GM21529 (cell line): ENCODE data around the gene FARP1.

Experiments used
- ATAC-seq: cut with Tn5 transposase; IDR thresholded peaks from one replicate; pipeline ENCODE4 v1.9.1; 2021; ENCODE audit not compliant: unreplicated experiment

The FARP1 gene

DNA sequence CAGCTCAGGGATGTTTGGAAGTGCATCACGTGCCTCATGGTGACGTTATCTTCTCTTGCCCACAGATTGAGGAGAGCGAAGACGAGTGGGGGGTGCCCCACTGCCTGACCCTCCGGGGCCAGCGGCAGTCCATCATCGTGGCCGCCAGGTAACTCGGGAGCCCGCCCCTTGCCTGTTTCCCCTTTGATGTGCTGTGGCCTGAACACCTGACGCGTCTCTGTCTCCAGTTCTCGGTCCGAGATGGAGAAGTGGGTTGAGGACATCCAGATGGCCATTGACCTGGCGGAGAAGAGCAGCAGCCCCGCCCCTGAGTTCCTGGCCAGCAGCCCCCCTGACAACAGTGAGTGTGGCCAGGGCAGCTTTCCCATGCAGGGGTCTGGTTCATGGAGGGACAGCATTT, 297.0 kb downstream of the FARP1 start:
- no peak for ATAC-seq

DNA sequence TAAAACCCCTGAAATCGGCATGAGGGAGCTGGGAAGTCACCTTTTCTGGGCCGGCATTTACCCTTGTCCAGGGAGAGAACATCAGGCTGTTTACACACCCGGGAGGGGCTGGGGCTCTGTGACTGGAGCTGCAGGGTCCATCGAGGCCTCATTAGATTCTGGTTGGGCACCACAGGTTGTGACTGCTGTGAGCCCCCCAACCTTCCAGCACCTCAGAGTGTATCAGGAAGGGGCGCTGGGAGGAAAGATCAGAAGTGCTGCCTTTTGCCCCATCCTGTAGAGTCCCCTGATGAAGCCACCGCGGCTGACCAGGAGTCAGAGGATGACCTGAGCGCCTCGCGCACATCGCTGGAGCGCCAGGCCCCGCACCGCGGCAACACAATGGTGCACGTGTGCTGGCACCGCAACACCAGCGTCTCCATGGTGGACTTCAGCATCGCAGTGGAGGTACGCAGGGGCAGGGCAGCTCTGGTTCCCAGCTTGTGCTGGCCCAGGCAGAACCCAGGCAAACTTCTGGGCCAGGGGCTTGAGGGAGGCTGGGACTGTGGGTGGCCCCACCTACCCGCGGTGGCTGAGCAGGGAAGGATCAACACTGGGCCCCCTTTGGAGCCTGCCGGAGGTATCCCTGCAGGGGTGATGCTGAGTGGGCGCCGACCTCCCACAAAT, 297.6 kb downstream of the FARP1 start:
- ATAC-seq: no peak

DNA sequence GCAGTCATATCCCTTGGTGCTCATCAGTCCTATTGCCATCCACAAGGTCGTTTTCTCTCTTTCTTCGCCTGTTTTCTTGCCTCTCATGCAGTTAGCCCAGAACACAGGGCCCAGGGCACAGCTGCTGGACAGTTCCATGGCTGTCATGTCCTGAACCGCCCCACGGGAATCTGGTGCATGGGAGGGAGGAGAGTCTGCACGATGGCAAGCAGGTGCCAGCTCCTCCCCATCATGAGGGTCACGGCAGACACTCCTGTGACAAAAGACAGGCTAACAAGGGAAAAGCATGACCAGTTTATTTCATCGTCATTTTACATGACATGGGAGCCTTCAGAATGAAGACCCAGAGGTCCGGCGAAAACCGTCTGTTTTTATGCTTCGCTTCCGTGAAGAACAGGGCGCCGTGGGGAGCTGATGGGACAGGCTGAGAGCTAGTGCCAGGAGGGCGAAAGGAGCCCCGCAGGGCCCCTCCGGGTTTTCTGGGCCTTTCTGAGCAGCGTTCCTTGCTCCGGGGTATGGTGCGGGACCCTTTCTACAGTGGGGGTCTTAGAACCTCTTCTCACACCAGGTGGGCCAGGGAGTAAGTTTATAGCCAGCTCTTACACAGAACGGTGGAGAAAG, 298.3 kb downstream of the FARP1 start:
- ATAC-seq: no peak

DNA sequence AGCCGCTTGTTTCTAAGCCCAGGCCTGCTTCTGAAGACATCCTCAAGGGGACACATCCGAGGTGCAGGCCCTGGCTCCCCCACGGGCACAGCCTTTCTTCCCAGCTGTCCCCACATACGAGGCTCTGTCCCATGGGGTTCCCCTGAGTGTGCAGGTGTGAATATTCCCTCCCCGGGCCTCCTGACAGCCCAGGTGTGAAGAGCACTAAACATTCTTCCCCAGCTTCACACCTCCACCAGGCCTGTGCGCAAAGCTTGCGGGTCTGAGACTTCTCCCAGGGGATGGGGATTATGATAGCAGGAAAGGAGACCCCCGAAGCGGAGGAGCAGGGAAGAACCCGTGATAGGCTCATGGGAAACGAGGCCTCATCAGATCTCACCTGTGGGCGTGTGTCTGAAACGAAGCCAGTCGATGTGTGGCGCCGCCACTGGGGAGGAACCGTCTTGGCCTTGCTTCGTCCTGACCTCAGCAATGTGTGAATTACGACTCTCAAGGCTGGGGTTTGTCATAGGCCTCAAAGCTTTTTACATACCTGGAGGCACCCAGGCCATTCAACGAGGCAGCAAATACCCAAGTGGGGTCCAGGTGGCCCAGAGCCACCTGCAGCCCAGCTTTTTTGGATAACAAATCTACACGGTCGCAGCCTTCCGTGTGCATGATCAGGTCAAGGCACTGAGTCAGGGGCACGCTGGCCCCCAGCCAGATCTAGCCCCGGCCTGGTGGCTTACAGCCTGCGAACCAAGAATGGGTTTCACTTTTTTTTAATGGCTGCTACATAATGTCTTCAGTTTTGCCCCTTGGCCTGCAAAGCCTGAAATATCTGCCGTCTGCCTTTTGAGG, 299.7 kb downstream of the FARP1 start:
- ATAC-seq: no peak

DNA sequence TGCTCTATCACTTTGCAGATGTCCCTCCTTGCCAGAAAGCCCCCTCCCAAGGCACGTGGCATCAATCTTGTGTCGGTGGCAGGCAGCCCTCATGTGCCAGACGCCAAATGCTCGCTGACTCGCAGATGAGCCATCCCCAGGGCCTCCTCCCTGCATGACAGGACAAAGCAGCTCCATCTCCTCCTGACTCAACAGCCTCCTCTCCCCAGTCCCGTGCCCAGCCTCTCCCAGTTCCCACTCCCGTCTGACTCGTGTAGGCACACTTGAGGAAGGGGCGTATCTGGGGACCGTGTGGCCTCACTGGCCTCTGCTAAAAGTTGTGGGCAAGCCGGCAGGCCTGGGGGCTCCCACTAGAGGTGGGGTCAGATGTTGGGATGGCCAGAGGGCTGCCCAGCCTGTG, 300.4 kb downstream of the FARP1 start:
- ATAC-seq: no peak

DNA sequence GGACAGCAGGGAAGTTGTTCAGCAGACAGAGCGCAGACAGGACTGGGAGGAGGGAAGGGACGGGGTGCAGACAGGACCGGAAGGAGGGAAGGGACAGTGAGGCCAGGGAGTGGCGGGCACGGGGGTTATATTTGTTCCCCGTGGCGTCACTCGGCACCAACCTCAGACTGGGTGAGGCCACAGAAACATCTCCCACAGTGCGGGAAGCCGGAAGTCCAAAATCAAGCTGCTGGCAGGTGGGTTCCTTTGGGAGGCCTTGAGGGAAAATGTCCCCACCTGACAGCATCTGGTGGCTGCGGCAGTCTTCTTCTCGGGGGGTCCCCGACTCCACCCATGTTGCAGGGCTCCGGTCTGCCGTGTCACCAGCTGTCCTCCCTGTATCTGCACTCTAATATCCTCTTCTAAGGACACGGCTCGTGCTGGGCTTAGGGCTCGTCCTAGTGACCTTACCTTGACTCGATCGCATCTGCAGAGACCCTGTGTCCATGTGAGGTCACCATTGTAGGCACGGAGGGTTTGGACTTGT, 301.0 kb downstream of the FARP1 start:
- ATAC-seq: no peak

DNA sequence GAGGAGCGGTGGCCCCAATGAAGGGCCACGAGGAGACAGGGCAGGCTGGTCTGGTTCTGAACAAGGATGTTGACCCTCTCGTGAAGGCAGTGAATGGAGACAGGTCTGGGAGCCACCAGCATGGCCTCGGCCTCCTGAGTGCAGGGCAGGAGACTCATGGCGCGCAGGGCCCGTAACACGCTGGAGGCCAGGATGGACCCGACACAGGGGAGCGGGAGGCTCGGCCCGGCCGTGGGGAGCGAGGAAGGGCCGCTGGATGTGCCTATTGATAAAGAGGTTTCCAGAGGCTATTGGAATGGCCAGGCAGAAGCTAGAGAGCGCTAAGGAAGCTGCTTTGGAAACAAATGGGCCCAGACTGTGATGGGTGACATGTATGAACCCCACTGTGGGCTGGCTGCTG, 301.5 kb downstream of the FARP1 start:
- no peak for ATAC-seq

DNA sequence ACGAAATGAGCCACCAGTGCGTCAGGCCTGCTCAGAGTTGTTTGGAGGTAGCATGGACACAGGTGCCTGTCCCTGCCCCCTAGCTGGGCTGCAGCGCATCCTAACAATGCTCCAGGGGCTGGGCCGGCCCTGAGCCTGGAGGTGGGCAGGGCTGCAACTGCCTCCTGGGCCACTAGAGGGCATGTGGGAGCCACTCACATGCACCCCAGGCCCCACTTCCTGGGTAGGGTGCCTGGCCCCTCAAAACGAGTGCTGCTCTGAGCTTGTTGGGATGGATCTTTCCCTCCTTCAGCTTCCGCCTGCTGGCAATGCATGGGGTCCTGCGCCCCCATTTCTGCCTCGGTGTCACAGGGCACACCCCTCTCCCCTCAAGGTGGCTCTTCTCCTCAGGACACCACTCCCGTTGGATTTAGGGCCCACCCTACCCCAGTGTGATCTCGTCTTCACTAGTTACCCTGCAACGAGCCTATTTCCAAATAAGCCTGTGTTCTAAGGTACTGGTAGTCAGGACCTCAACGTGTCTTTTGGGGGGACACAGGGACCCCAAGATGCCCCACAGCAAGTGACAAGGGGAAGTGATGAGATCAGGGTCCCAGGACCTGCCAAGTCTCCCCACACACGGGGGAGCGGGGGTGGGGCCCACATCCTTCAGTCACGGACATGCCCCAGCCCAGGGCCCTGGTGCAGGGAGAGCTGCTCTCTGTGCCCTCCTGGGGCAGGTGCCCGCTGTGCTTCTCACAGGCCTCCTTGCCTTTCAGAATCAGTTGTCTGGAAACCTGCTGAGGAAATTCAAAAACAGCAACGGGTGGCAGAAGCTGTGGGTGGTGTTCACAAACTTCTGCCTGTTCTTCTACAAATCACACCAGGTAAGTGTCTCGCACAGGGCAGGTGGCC, 302.7 kb downstream of the FARP1 start:
- ATAC-seq: peak; percentile 82

DNA sequence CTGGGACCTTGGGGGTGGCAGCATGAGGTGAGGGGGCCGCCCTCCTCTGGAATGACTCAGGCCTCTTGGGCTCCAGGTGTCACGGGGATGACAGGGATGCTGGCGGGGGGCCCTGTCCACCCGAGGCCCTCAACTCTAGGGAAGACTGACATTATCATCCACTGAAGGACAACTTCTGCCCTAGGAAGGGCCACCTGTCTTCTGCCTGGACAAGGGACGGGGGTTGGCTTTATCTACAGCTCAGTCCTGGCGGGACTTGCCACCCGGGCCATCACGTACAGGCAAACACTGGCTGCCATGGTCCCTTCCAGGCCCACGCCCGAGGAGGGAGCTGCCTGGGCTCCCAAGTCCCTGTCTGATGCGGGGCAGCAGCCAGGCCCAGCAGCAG, 303.3 kb downstream of the FARP1 start:
- ATAC-seq: no peak

DNA sequence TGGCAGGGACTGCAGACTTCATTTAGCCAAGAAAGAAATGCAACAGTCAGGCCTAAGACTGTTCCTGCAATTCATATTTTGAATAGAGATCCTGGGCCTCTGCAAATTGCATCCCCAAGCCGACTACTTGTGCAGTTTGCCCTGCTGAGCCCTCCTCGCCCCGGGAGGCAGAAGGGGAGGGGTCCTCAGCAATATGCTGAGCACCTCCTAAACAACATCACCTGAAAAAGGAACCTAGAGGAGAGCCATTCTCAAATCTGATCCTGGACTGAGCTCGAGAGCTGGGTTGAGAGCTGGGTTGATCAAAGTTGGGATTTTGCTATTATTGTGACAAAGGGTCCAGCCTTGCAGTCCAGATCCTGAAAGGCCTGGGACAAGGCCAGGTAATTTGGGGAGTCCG, 304.2 kb downstream of the FARP1 start:
- no peak for ATAC-seq

DNA sequence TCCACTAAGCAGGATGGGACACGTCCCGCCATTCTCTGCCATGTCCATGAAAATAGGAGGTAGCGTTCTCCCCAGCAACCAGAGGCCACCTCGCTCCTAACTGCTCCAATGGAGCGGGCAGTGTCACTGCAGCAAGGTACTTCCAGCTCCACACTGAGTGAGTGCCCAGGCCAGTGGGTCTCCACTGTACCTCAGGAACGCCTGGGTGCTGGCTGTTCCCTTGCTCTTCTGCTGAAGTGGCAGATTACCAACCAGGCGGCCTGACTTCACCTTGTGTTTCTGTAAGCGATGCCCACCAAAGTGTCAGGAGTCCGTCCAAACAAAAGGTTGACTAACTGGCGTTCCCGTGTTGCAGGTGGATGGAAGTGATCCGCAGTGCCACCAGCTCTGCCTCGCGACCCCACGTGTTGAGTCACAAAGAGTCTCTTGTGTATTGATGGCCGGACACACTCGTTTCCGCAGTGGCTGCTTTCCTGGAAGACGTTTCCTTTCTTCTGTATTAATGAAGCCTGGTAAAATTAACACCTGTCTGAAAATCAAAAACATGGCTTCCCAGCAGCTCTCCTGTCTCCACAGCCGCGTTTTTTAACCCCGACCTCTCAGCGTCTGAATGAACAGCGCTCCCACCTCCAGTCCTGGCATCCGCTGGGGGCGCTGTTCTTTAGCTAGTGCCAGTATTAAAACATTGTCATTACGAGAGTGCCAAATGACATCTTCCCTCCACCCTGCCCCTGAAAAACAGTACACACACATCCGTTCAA, 305.2 kb downstream of the FARP1 start:
- ATAC-seq: peak; percentile 36

DNA sequence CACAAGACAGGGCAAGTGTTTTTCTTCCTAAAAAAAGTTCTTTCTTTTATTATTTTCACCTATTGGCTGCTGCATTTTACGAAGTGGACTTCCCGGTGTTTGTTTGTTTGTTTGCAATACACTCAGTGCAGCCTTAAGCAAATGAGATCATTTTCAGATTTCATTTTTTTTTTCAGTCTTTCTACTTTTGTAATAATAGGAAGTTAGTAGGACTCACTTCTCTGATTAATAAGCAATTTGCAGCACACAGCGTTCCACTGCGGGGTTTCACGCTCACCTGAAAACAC, 305.7 kb downstream of the FARP1 start:
- no peak for ATAC-seq

DNA sequence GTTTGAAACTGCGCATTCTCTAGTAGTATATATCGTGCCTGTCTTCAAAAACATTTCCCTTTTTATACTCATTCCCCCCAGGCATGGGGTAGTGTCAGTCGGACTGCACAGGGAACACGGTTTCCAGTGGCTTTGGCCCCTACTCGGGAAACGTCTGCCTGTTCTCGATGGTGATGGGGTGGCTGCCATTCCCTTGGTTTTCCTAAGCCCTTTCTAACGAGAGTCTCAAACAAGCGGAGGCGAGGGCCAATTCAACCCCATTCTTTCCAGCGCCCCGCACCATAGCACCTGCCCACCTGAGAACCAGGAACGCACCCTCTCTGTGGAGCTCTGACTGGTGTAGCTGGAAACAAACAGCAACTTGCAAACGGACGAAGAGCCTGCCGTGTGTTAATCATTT, 306.4 kb downstream of the FARP1 start:
- ATAC-seq: no peak

DNA sequence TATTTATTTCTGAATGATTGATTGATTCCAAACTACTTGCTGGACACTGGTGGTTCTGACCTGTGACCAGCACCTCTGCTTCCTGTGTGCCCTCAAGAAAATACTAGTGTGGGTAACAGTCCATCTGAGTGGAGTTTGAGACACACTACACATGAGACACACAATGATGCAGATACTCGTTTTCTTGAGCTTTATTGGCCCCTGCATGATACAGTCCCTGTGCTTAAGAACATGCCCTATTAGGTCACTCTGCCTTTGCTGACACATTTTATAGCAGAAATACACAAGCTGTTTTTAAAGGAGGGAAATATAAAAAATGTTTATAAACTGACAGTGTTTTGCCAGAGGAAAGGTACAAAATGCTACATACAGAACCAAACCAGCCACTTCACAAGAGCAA, 307.1 kb downstream of the FARP1 start:
- no peak for ATAC-seq

DNA sequence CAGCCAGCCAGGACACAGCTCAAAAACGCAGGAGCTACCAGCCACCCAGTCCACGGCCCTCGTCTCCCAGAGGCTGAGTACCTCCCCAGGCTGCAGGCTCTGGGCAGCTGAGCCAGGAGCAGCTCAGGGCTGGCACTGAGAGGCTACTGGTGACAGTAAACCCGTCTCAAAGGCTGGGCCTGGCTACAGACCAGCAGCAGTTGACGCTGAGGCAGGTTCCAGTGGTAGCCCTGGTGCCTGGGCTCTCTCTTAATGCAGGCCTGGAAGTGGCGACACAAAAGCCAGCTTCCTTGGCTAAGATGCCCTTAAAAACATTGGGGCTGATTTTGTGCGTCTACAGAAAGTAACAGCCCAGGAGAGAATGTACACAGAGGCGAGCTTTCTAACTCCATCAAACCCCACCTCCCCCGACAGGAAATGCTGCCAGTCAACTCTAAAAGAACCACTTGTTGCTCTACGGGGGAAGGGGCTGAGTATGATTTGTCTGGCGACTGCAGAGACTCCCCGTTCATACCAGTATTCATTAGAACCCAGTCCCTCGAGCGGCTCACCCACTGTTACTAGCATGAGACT, 307.7 kb downstream of the FARP1 start:
- ATAC-seq: no peak

DNA sequence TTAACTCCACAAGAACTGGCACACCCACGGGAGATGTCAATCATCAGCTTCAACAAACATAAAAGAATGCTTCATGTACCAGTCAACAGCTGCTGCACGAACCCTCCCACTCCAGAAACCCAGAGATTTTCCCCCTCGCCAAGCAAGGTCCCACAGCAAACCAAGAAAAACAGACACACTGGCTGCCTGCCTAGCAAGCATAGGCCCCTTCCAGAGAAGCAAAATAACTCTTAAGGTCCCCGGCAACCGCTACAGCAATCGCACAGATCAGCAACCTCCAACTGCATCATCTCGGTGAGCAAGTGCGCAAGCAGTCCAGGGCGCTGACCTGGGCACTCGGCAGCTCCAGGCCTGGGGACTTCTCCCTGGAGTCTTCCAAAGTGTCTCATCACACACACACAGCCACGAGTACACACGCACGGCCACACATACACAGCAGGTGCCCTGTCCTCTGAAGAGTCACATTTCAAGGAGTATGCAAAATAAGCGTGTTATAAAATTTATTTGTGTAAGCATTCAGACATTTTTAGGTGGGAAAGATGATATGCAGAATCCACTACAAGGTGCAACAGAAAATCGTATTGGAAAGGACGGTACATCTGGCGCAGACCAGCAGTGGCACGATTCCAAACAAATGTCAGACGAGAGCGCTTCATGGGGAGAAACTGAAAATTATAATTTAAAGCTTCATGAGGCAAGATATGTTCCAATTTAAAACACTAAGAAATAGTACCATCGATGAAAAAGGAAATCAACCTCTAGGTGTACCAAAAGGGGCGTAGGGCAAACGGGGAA, 309.0 kb downstream of the FARP1 start:
- no peak for ATAC-seq

DNA sequence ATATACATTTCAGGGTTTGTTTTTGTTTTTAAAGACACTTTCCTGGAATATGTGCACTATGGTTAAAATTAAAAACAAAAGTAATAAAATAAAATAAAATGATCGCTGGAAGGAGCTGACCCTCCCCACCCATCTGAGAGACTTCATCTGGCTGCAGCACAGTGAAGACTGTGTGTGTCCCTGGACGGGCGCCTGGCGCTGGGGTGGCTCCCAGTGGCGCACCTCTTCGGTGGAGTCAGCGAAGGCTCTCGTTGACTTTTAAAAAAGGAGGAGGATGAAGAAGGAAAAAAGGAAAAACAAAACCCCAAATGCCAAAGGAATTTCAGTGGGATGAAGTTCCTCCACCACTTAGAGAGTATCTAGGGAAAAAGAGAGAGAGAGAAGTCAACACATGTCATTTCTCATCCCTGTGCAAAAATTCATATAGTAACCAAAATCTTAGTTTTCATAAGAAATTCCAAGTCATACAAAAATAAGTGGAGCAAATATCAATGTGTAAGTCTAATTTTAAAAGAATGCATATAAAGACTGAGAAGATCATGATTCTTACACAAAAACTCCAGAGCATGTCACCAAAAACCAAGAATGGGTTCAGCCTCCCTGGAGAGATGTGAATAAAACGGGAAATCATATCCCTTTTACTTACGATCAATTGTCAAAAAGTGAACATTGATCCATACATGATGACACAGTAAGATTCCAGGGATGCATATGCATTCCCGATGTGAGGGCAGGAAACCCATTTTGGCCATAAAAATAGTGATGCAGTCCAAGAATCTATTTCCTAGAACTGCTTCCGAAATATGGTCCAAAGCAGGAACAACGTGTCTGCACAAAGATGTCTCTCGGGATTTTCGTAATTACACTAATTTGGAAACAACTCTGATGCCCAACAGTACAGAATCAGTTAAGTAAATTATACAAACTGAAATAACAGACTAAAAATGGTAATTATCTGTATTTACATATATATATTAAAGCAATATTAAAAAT, 310.3 kb downstream of the FARP1 start:
- ATAC-seq: no peak

DNA sequence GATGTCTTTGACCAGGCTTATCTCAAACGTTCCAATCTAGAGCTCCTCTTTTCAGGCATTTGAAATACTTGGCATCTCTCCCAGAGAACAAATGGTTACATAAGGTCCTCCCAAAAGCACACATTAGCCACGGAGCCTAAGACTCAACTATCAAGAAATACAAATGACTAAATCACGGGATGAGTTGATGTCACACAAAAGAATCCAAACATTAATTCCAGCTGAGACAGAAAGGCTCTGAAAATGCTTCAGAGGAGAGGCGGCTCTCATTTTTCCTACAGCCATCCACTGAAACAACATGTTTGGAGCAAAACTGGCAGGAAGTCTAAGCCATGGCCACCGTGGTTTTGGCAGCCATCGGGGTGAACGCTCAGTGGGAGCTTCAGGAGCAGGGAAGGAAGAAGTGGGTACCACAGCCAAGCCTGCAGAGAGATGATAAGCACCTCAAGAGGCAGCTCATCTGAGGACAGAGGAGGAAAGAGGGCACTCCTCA, 311.5 kb downstream of the FARP1 start:
- no peak for ATAC-seq
